Activated T-cell treated with anti-CD3 and anti-CD28 coated beads, Interleukin-2, amount 50 U/mL, for 24 hours (primary cell): ENCODE data around the gene MYL7.

Source experiments
- DNase-seq: peaks from one replicate; pipeline ENCODE4 v3.0.0-alpha.2; 2020
- H3K27ac Mint-ChIP-seq: 2 replicates; pipeline ENCODE4 v1.8.0; 2020; ENCODE audit warnings: mild to moderate bottlenecking, mixed read lengths
- H3K27me3 Mint-ChIP-seq: 2 replicates; pipeline ENCODE4 v1.8.0; 2020; ENCODE audit warnings: mixed read lengths
- H3K36me3 Mint-ChIP-seq: 2 replicates; pipeline ENCODE4 v1.8.0; 2020; ENCODE audit warnings: low read depth, mixed read lengths
- H3K4me1 Mint-ChIP-seq: 2 replicates; pipeline ENCODE4 v1.8.0; 2020; ENCODE audit warnings: low read depth, mixed read lengths
- H3K4me3 Mint-ChIP-seq: 2 replicates; pipeline ENCODE4 v1.8.0; 2020; ENCODE audit warnings: mild to moderate bottlenecking, moderate library complexity, mixed read lengths
- H3K9me3 Mint-ChIP-seq: 2 replicates; pipeline ENCODE4 v1.8.0; 2020; ENCODE audit warnings: mixed read lengths

Gene MYL7

GRCh38 chr7:44117801-44118429 is 23.2 kb downstream of the MYL7 start:
- Mint-ChIP-seq H3K36me3 (peaks cover 98% of the 10 kb centered on the region), H3K9me3 (no peaks in the 10 kb centered on the region), H3K27me3 (no peaks in the 10 kb centered on the region), H3K4me1 (peaks cover 42% of the 10 kb centered on the region), H3K4me3 (no peak overlapping the region), H3K27ac (no peak overlapping the region)
- DNase-seq = no peak

DNA sequence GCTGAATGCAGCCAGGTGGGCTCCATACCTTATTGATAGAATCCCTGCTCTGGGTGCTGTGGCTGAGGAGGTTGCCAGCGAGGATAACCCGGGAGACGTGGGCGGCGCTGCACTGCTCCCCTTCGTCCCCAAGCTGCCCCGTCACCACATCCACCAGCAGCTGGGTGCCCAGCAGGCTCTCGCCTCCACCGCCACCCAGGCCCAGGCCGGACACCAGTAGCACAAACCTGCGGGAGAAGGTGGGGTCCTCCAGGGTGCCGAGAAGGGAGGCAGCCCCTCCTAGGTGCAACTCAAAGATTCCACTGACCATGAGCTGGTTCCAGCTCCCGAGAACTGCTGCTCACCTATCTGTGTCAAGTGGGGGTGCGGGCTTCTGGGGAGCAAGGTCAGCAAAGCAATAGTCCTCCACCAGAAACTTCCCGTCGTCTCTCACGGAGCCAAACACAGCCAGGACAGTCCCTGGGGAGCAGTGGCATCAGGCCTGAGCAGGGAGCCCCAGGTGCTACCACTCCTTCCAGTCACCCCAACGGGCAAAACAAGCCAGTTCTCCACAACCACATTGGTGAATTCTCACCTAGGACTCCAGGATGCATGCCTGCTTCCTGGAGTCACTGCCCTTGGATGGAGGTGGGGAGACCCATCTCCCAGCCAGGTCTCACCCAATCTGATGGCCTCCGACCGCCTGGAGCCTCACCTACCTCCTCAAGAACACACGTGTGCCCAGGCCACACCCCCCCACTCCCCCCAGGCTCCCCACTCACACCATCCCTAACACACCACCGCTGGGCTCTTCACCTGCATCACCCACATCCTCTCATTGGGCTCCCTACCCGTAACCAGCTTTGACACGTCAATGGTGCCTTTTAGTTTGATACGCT is 24.1 kb downstream of the MYL7 start:
- Mint-ChIP-seq H3K27me3 (no peaks in the 10 kb centered on the region), H3K36me3 (peaks cover 98% of the 10 kb centered on the region), H3K27ac (peak overlapping the region; percentile 29), H3K9me3 (no peaks in the 10 kb centered on the region), H3K4me1 (peaks cover 35% of the 10 kb centered on the region), H3K4me3 (no peak overlapping the region)
- DNase-seq = no peak

DNA sequence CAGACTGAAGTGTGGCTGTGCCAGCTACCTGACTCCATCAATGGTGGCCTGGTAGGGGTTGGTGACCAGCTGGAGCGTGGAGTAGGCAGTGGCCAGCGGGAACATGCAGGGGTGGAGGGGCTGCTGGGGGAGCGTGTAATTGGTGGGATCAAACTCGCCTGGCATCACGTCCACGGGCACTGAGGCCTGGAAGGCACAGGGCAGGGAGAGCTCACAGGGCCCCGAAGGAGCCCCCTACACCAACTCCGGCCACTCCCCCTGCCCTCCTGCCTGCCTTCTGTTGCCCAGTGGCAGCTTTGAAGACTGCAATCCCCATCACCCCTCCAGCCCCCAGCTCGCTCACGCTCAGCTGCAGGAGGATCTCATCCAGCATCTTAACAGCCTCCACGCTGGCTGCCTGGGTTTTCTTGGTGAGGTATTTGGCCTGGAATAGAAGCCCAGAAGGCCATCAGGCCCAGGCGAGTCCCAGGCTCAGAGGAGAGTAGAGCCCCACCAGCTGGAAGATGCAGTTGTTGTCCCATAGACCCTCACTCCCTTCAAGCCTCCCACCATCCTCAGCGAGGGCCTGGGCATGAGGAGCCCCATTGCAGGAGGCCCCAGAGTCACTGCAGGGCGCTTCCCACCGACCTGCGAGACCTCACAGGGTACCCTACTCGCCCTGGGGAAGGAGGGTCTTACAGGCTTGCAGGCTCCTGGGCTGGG is 24.9 kb downstream of the MYL7 start:
- Mint-ChIP-seq H3K27me3 (no peaks in the 10 kb centered on the region), H3K4me3 (no peak overlapping the region), H3K36me3 (peaks cover 98% of the 10 kb centered on the region), H3K27ac (no peak overlapping the region), H3K4me1 (peaks cover 27% of the 10 kb centered on the region), H3K9me3 (no peaks in the 10 kb centered on the region)
- no peak for DNase-seq

DNA sequence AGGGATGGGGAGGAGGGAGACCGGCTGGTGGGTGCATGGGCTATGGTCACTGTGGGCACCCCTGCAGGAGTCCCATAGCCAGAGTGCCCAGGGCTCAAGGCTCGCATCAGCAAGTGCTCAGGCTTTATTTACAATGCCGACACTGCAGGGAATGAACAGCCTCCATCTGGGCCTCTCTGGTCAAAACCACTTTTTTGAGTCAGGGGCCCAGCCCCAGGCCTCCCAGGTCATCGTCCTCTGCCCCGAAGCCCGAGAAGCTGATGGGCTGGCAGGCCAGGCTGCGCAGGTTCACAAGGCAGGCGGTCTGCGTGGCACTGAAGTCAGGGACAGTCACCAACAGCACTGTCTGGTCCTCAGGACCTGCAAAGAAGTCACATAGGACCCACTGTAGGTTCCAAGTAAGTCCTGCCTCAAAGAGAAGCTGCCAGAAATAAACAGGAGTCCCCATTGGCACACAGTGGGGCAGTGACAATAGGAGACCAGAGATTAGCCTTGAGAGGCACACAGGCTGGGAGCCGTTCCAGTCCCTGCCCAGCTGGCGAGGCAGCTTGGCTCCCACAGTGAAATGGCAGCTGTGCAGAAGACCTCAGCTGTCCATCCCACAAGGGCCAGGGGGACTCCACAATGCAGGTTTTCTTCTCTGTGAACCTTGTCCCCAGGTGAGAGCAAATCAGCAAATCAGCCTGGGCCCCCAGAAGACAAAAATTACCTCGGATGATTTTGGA is 26.4 kb downstream of the MYL7 start:
- no peaks in the 10 kb centered on the region for H3K27me3 Mint-ChIP-seq
- H3K9me3 Mint-ChIP-seq = no peaks in the 10 kb centered on the region
- peak overlapping the region; percentile 55 for H3K27ac Mint-ChIP-seq
- peaks cover 94% of the 10 kb centered on the region for H3K36me3 Mint-ChIP-seq
- no peak overlapping the region for H3K4me3 Mint-ChIP-seq
- DNase-seq = peak; percentile 30
- H3K4me1 Mint-ChIP-seq = peaks cover 12% of the 10 kb centered on the region

GRCh38 chr7:44113764-44114354 is 27.3 kb downstream of the MYL7 start:
- Mint-ChIP-seq H3K9me3 (no peaks in the 10 kb centered on the region), H3K4me3 (no peak overlapping the region), H3K4me1 (peaks cover 4% of the 10 kb centered on the region), H3K27ac (peak overlapping the region; percentile 55), H3K36me3 (peaks cover 88% of the 10 kb centered on the region), H3K27me3 (no peaks in the 10 kb centered on the region)
- peak; percentile 31 for DNase-seq

GRCh38 chr7:44112997-44113763 is 28.0 kb downstream of the MYL7 start:
- no peaks in the 10 kb centered on the region for H3K27me3 Mint-ChIP-seq
- peaks cover 88% of the 10 kb centered on the region for H3K36me3 Mint-ChIP-seq
- no peak overlapping the region for H3K4me3 Mint-ChIP-seq
- no peaks in the 10 kb centered on the region for H3K9me3 Mint-ChIP-seq
- H3K4me1 Mint-ChIP-seq = peaks cover 3% of the 10 kb centered on the region
- H3K27ac Mint-ChIP-seq = peak overlapping the region; percentile 18
- no peak for DNase-seq

DNA sequence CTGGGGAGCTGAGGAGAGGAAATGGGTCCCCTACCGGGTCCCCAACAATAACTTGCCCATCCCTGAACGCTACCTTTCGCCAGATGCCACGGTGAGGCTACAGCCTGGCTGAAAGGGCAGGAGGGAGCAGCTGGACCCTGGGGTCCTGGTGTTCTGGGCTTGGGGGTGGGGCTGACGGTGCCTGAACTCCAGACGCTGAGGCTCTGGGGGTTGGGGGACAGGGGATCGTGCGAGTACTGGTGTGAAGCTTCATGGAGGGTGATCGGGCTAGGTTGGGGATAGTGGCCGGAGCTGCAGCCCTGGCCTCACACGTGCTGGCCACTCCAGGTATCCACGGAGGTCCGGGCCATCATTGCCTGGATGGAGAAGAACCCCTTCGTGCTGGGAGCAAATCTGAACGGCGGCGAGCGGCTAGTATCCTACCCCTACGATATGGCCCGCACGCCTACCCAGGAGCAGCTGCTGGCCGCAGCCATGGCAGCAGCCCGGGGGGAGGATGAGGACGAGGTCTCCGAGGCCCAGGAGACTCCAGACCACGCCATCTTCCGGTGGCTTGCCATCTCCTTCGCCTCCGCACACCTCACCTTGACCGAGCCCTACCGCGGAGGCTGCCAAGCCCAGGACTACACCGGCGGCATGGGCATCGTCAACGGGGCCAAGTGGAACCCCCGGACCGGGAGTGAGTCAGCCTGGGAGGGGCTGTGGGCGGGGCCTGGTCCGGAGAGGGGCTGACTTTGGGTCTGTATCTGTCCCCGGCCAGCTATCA is 28.7 kb downstream of the MYL7 start:
- no peak overlapping the region for H3K4me3 Mint-ChIP-seq
- no peaks in the 10 kb centered on the region for H3K9me3 Mint-ChIP-seq
- no peaks in the 10 kb centered on the region for H3K27me3 Mint-ChIP-seq
- no peaks in the 10 kb centered on the region for H3K4me1 Mint-ChIP-seq
- peak; percentile 45 for DNase-seq
- H3K36me3 Mint-ChIP-seq = peaks cover 84% of the 10 kb centered on the region
- H3K27ac Mint-ChIP-seq = peak overlapping the region; percentile 18

DNA sequence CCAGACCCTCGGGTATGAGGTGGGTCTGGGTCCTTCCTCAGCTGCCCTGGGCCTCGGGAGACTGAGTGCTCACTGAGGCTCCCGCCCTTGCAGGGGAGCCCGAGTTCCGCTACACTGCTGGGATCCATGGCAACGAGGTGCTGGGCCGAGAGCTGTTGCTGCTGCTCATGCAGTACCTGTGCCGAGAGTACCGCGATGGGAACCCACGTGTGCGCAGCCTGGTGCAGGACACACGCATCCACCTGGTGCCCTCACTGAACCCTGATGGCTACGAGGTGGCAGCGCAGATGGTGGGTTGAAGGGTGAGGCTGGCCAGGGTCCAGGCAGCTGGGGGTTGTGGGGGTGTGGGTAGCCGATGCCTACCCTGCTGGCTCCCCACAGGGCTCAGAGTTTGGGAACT is 29.4 kb downstream of the MYL7 start:
- no peak for DNase-seq
- H3K9me3 Mint-ChIP-seq = no peaks in the 10 kb centered on the region
- no peaks in the 10 kb centered on the region for H3K27me3 Mint-ChIP-seq
- H3K27ac Mint-ChIP-seq = no peak overlapping the region
- H3K4me3 Mint-ChIP-seq = no peak overlapping the region
- H3K36me3 Mint-ChIP-seq = peaks cover 78% of the 10 kb centered on the region
- no peaks in the 10 kb centered on the region for H3K4me1 Mint-ChIP-seq

DNA sequence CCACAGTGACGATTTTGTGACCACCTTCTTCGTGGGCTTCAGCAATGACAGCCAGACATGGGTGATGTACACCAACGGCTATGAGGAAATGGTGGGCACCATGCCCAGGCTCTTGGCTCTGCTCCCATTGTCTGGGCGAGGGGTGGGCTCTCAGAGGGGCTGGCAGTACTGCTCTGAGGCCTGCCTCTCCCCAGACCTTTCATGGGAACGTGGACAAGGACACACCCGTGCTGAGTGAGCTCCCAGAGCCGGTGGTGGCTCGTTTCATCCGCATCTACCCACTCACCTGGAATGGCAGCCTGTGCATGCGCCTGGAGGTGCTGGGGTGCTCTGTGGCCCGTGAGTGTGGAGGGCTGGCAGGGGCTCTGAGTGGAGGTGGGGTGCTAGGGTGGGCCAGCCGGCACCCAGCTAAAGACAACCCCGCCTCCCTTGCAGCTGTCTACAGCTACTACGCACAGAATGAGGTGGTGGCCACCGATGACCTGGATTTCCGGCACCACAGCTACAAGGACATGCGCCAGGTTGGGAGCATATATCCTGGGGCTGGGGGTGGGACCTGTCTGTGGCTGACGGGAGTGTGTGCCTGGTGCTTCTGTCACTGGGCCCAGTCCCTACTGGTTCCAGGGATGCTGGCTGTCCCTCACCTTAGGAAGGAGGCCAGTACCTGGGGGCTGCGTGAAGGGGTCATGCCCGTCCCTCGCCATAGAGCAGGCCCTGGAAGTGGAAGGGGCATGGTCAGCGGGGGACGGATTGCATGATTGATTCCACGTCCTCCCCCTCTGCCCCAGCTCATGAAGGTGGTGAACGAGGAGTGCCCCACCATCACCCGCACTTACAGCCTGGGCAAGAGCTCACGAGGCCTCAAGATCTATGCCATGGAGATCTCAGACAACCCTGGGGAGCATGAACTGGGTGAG is 30.2 kb downstream of the MYL7 start:
- no peak overlapping the region for H3K4me3 Mint-ChIP-seq
- no peak for DNase-seq
- no peaks in the 10 kb centered on the region for H3K27me3 Mint-ChIP-seq
- H3K4me1 Mint-ChIP-seq = peaks cover under 1% of the 10 kb centered on the region
- no peaks in the 10 kb centered on the region for H3K9me3 Mint-ChIP-seq
- peaks cover 73% of the 10 kb centered on the region for H3K36me3 Mint-ChIP-seq
- no peak overlapping the region for H3K27ac Mint-ChIP-seq

- H3K9me3 Mint-ChIP-seq = no peaks in the 10 kb centered on the region
- H3K4me3 Mint-ChIP-seq = no peak overlapping the region
- H3K36me3 Mint-ChIP-seq = peaks cover 63% of the 10 kb centered on the region
- DNase-seq = no peak
- peak overlapping the region; percentile 18 for H3K27ac Mint-ChIP-seq
- peaks cover 5% of the 10 kb centered on the region for H3K27me3 Mint-ChIP-seq
- H3K4me1 Mint-ChIP-seq = peaks cover 10% of the 10 kb centered on the region
Measured at GRCh38 chr7:44109991-44110390, 31.1 kb downstream of the MYL7 start.

DNA sequence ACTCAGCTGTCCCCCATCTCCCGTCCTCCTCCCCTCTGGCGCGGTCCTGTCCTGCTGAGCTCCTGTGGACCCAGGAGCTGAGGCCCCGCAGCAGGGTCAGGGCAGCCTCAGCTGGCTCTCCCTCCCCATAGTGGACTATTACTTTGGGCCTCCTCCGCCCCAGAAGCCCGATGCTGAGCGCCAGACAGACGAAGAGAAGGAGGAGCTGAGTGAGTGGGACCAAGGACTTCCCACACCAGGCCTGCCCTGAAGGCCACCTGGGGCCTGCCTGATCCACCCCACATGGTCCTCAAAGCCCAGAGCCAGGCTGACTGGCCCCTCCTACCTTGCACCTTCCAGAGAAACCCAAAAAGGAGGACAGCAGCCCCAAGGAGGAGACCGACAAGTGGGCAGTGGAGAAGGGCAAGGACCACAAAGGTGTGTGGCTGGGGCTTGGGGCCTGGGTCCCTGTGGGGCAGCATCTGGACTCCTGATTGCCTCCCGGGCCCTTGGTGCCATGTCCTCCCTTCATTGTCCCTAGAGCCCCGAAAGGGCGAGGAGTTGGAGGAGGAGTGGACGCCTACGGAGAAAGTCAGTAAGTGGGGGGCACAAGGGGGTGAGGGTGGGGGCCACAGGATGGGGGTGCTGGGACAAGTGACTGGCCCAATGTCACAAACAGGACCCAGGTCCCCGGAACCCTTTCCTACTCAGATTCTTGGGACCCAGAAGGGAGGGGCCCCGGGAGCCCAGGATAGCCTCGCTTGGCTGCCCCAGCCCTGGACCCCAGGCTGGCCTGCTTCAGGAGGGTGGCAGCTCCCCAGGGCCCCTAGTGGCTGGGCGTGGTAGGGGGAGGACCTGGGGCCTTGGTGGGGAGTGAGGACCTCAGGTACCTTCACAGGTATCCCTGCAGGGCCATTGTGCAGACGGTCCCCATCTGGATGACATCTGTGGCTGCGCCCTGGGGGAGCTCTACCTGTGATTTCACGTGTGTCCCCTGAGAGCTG is 32.1 kb downstream of the MYL7 start:
- no peak overlapping the region for H3K27ac Mint-ChIP-seq
- no peak for DNase-seq

More for the DNA sequence above, 32.1 kb downstream of the MYL7 start:
- H3K9me3 Mint-ChIP-seq = no peaks in the 10 kb centered on the region
- no peak overlapping the region for H3K4me3 Mint-ChIP-seq
- H3K4me1 Mint-ChIP-seq = peaks cover 12% of the 10 kb centered on the region
- H3K36me3 Mint-ChIP-seq = peaks cover 56% of the 10 kb centered on the region
- H3K27me3 Mint-ChIP-seq = peaks cover 5% of the 10 kb centered on the region
